Type B pancreatic cell (in vitro differentiated cells): ENCODE data around the gene PCSK6. TPM values are rescaled to one million over a fixed set of nuclear protein-coding genes. Genes with fewer than 3 reads are reported as not detected.

Experiments used
- DNase-seq: peaks from one replicate; pipeline ENCODE4 v3.0.0; 2021; ENCODE audit warnings: mixed read lengths; ENCODE audit not compliant: unreplicated experiment; ENCODE audit errors: extremely low spot score
- H3K27ac Mint-ChIP-seq: 2 replicates; pipeline ENCODE4 v1.8.0; 2021; ENCODE audit warnings: mild to moderate bottlenecking, mixed read lengths
- H3K27me3 Mint-ChIP-seq: 2 replicates; pipeline ENCODE4 v1.8.0; 2021; ENCODE audit warnings: mixed read lengths
- H3K36me3 Mint-ChIP-seq: 2 replicates; pipeline ENCODE4 v1.8.0; 2021; ENCODE audit warnings: mixed read lengths
- H3K4me1 Mint-ChIP-seq: one replicate; pipeline ENCODE4 v1.8.0; 2021; ENCODE audit warnings: mixed read lengths; ENCODE audit not compliant: unreplicated experiment
- H3K4me3 Mint-ChIP-seq: 2 replicates; pipeline ENCODE4 v1.8.0; 2021; ENCODE audit warnings: mild to moderate bottlenecking, mixed read lengths
- H3K9me3 Mint-ChIP-seq: 2 replicates; pipeline ENCODE4 v1.8.0; 2021; ENCODE audit warnings: mixed read lengths
- CTCF ChIP-seq: fragments of 200-600 bp; sonication (generic); conservative IDR thresholded peaks from 2 replicates; pipeline ENCODE4 v1.5.0; 2021; ENCODE audit warnings: antibody characterized with exemption, mild to moderate bottlenecking
- total RNA-seq: library from RNA; stranded (reverse); gene quantifications from 2 replicates; pipeline ENCODE4 v1.2.1, GENCODE V29; 2021; ENCODE audit warnings: low replicate concordance

PCSK6 gene
- total RNA-seq, 1 donor from 2014 or later: 5.4 TPM

- peaks cover 10% of the 10 kb centered on the region for H3K4me1 Mint-ChIP-seq
- H3K4me3 Mint-ChIP-seq: peak overlapping the region; percentile 73
- H3K36me3 Mint-ChIP-seq: no peaks in the 10 kb centered on the region
- H3K27me3 Mint-ChIP-seq: peaks cover 69% of the 10 kb centered on the region
- no peak overlapping the region for H3K27ac Mint-ChIP-seq
- H3K9me3 Mint-ChIP-seq: no peaks in the 10 kb centered on the region
- no peak for TF ChIP-seq CTCF
- no peak for DNase-seq
These were observed 975 bp downstream of the PCSK6 start for GRCh38 chr15:101488300-101489164.

GRCh38 chr15:101486696-101487459 lies 2.6 kb downstream of the PCSK6 start:
- Mint-ChIP-seq H3K27ac (no peak overlapping the region), H3K4me1 (peaks cover 8% of the 10 kb centered on the region), H3K9me3 (no peaks in the 10 kb centered on the region), H3K4me3 (peak overlapping the region; percentile 68), H3K27me3 (peaks cover 67% of the 10 kb centered on the region), H3K36me3 (no peaks in the 10 kb centered on the region)
- no peak for TF ChIP-seq CTCF
- peak; percentile 52 for DNase-seq

GRCh38 chr15:101483462-101483861 lies 6.0 kb downstream of the PCSK6 start:
- no peak for TF ChIP-seq CTCF
- no peaks in the 10 kb centered on the region for H3K36me3 Mint-ChIP-seq
- peak; percentile 42 for DNase-seq
- H3K9me3 Mint-ChIP-seq: no peaks in the 10 kb centered on the region
- peaks cover 12% of the 10 kb centered on the region for H3K4me1 Mint-ChIP-seq
- peaks cover 54% of the 10 kb centered on the region for H3K27me3 Mint-ChIP-seq
- no peak overlapping the region for H3K4me3 Mint-ChIP-seq
- H3K27ac Mint-ChIP-seq: no peak overlapping the region

- no peak overlapping the region for H3K4me3 Mint-ChIP-seq
- TF ChIP-seq CTCF: no peak
- no peaks in the 10 kb centered on the region for H3K36me3 Mint-ChIP-seq
- no peaks in the 10 kb centered on the region for H3K9me3 Mint-ChIP-seq
- H3K4me1 Mint-ChIP-seq: peaks cover 12% of the 10 kb centered on the region
- H3K27me3 Mint-ChIP-seq: peaks cover 47% of the 10 kb centered on the region
- peak; percentile 25 for DNase-seq
- no peak overlapping the region for H3K27ac Mint-ChIP-seq
These were observed 6.8 kb downstream of the PCSK6 start for GRCh38 chr15:101482526-101483371.

- H3K27ac Mint-ChIP-seq: no peak overlapping the region
- H3K36me3 Mint-ChIP-seq: no peaks in the 10 kb centered on the region
- H3K4me3 Mint-ChIP-seq: no peak overlapping the region
- H3K9me3 Mint-ChIP-seq: no peaks in the 10 kb centered on the region
- DNase-seq: no peak
- no peak for TF ChIP-seq CTCF
- H3K27me3 Mint-ChIP-seq: peaks cover 40% of the 10 kb centered on the region
- H3K4me1 Mint-ChIP-seq: peaks cover 11% of the 10 kb centered on the region
These were observed 7.5 kb downstream of the PCSK6 start for GRCh38 chr15:101481917-101482525.
